ENCODE results near the gene PHRF1. TPM values are rescaled to one million over a fixed set of nuclear protein-coding genes. Genes with fewer than 3 reads are reported as not detected.

PHRF1 gene
- total and polyA plus RNA-seq, 9 of the 15 experiments (the other 6 are each of a cell fraction or from before 2014, with no cell fraction given) = 0.07 to 37.2 (median 7.7) TPM

DNA sequence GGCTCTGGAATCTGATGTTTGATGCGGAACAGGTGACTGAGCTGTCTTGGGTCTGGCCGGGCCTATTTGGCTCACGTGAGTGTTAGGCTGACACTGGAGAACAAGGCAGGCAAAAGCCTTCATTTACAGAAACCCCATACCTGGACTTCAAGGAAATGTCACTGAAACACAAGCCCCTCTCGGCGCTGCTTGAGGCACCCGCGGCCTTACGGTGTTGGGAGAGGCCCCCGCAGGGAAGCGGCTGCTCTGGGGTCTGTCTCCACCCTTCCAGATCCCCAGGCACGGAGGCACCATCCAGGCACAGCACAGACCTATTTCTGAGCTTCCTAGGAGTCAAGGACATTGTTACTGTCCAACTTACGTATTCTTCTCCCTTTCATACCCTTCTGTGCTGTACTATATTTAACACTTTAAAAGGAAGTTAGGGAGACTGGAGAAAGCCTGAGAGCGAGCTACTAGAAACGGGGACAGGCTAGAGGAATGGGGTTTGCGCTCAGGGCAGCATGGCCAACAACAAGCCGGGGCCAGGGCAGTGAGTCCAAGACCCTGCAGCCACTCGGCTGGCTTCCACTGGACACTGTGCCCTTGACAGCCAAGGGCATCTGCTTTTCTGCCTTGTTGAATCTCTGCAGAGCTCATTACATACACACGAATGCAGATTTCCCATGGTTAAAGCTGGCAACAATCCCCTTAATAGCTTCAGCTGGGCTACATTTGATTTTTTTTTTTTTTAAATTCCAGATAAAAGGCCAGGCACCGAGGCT is 84.6 kb downstream of the PHRF1 start:
- FAIRE-seq (no peak), ATAC-seq (no peak), DNase-seq (ENCODE audit: extremely low read depth in 1 of 4, low spot score in 3 of 4) (no peak)
- no TSS peak for BruUV-seq (replicated peaks)
- WGBS (ENCODE audit: insufficient coverage, low coverage, missing lambda C conversion rate) = 90% methylated on average over 19 of the region's 19 CpGs
- H3K27ac ChIP-seq (ENCODE audit: extremely low read depth, low read depth, low read length) = no peak overlapping the region
- intact Hi-C loops (cut with micrococcal nuclease) = no loop called here
- ChIA-PET CTCF (ENCODE audit: low intra/inter-chr PET ratio) (interaction anchor here (0.6 kb wide), 1 partner anchor 39 kb away, joined by 3 read pairs; no protein-coding TSS in a partner anchor), POLR2A (interaction anchor here (0.6 to 1.2 kb wide), 4 partner anchors 13 to 128 kb away, joined by 3 read pairs; partner anchors contain the start of genes DEAF1 and TMEM80)
- in situ Hi-C loops (cut with MboI) = no loop called here
- peaks cover 20% of the 10 kb centered on the region for H3K79me2 ChIP-seq (ENCODE audit: control insufficient read depth, insufficient read depth, low read length)
- no peak overlapping the region for H3K4me2 ChIP-seq (ENCODE audit: insufficient read depth, low read length)
- peaks cover 8 to 28% of the 10 kb centered on the region in 2 experiments; a peak in 4 of 5 replicates for H3K4me1 ChIP-seq (replicated peaks in 1 of 2; ENCODE audit: control insufficient read depth in 2 of 2, insufficient read depth in 2 of 2, low read length in 2 of 2)
- no peak overlapping the region for H2AFZ ChIP-seq (ENCODE audit: low read depth, low read length)
- H3K9me1 ChIP-seq (ENCODE audit: control insufficient read depth, insufficient read depth, low read length) = no peaks in the 10 kb centered on the region
- peak overlapping the region in 1 of 2 experiments; percentile 41; a peak in 1 of 4 replicates for H3K9ac ChIP-seq (ENCODE audit: insufficient read depth in 1 of 2, low read depth in 2 of 2, low read length in 2 of 2)
- TF ChIP-seq POU5F1 (IDR thresholded peaks at IDR 0.05; ENCODE audit: borderline replicate concordance, low read depth, low read length, partially characterized antibody) (no peak), GABPA (tag; conservative IDR thresholded peaks at IDR 0.05; ENCODE audit: low read depth) (no peak), ZNF274 (IDR thresholded peaks at IDR 0.05; ENCODE audit: borderline replicate concordance, low read depth, low read length) (no peak), FOXK2 (conservative IDR thresholded peaks at IDR 0.05 in 1 of 2, IDR thresholded peaks at IDR 0.05 in 1 of 2; ENCODE audit: low read depth in 2 of 2) (no peak), SUPT5H (IDR thresholded peaks at IDR 0.05) (no peak), TGIF2 (CRISPR knock-in tag; IDR thresholded peaks at IDR 0.05) (no peak), COPS2 (conservative IDR thresholded peaks at IDR 0.05) (no peak), ATF7 (IDR thresholded peaks at IDR 0.05) (no peak), ZNF778 (CRISPR knock-in tag; IDR thresholded peaks at IDR 0.05) (no peak), NCOA4 (IDR thresholded peaks at IDR 0.05; ENCODE audit: partially characterized antibody) (no peak), HNRNPH1 (optimal IDR thresholded peaks at IDR 0.05; ENCODE audit: low read depth, low read length) (no peak), XRCC4 (IDR thresholded peaks at IDR 0.05; ENCODE audit: extremely low read depth, insufficient read depth, insufficient read length) (no peak), ZBTB8A (IDR thresholded peaks at IDR 0.05; ENCODE audit: partially characterized antibody) (no peak)
- TF ChIP-seq, protein P1, sequence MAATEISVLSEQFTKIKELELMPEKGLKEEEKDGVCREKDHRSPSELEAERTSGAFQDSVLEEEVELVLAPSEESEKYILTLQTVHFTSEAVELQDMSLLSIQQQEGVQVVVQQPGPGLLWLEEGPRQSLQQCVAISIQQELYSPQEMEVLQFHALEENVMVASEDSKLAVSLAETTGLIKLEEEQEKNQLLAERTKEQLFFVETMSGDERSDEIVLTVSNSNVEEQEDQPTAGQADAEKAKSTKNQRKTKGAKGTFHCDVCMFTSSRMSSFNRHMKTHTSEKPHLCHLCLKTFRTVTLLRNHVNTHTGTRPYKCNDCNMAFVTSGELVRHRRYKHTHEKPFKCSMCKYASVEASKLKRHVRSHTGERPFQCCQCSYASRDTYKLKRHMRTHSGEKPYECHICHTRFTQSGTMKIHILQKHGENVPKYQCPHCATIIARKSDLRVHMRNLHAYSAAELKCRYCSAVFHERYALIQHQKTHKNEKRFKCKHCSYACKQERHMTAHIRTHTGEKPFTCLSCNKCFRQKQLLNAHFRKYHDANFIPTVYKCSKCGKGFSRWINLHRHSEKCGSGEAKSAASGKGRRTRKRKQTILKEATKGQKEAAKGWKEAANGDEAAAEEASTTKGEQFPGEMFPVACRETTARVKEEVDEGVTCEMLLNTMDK (IDR thresholded peaks at IDR 0.05; ENCODE audit: borderline replicate concordance, insufficient read depth, low read depth, low read length, poor library complexity, severe bottlenecking) = no peak
- TF ChIP-seq, protein P2, sequence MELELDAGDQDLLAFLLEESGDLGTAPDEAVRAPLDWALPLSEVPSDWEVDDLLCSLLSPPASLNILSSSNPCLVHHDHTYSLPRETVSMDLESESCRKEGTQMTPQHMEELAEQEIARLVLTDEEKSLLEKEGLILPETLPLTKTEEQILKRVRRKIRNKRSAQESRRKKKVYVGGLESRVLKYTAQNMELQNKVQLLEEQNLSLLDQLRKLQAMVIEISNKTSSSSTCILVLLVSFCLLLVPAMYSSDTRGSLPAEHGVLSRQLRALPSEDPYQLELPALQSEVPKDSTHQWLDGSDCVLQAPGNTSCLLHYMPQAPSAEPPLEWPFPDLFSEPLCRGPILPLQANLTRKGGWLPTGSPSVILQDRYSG (tag; conservative IDR thresholded peaks at IDR 0.05; ENCODE audit: low read depth) = no peak
- TF ChIP-seq, protein P3, sequence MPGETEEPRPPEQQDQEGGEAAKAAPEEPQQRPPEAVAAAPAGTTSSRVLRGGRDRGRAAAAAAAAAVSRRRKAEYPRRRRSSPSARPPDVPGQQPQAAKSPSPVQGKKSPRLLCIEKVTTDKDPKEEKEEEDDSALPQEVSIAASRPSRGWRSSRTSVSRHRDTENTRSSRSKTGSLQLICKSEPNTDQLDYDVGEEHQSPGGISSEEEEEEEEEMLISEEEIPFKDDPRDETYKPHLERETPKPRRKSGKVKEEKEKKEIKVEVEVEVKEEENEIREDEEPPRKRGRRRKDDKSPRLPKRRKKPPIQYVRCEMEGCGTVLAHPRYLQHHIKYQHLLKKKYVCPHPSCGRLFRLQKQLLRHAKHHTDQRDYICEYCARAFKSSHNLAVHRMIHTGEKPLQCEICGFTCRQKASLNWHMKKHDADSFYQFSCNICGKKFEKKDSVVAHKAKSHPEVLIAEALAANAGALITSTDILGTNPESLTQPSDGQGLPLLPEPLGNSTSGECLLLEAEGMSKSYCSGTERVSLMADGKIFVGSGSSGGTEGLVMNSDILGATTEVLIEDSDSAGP (CRISPR knock-in tag; IDR thresholded peaks at IDR 0.05) = no peak
- peaks cover 3% of the 10 kb centered on the region; the same call in 1 of the 2 replicates for H3K9me3 ChIP-seq (replicated peaks; ENCODE audit: control insufficient read depth, insufficient read depth, low read depth, low read length)
- H3K27me3 ChIP-seq (ENCODE audit: control insufficient read depth in 2 of 2, insufficient read depth in 2 of 2, low read length in 2 of 2) = no peaks in the 10 kb centered on the region
- no peaks in the 10 kb centered on the region for H4K20me1 ChIP-seq (replicated peaks; ENCODE audit: control insufficient read depth, insufficient read depth, low read length)
- peaks cover 88% of the 10 kb centered on the region; the same call in 2 of the 3 replicates for H3K36me3 ChIP-seq (ENCODE audit: control insufficient read depth, insufficient read depth, low read length)
- no peak overlapping the region for H3K4me3 ChIP-seq

Measured in K562 (cell line).